Thyroid gland (tissue), 4 donors: Measurements from ENCODE around the gene VSTM4.

Experiments used
- POLR2A ChIP-seq, 2 donors: fragments of 450-650 bp; IDR thresholded peaks; one replicate each; pipeline ENCODE4 v1.6.1; 2017; ENCODE audit warnings: antibody characterized with exemption in 2 of 2, mild to moderate bottlenecking in 2 of 2, moderate library complexity in 1 of 2
- TF ChIP-seq, protein P1 (sequence below), 6 experiments: fragments of 200-600 bp in 3 of 6; fragments of 450-650 bp in 3 of 6; sonication (generic) in 3 of 6; IDR thresholded peaks; one replicate each; pipeline ENCODE4 v1.5.1; 2016 to 2019; ENCODE audit warnings: antibody characterized with exemption in 6 of 6, mild to moderate bottlenecking in 2 of 6, inconsistent platforms in 1 of 6, moderate library complexity in 1 of 6

DNA sequence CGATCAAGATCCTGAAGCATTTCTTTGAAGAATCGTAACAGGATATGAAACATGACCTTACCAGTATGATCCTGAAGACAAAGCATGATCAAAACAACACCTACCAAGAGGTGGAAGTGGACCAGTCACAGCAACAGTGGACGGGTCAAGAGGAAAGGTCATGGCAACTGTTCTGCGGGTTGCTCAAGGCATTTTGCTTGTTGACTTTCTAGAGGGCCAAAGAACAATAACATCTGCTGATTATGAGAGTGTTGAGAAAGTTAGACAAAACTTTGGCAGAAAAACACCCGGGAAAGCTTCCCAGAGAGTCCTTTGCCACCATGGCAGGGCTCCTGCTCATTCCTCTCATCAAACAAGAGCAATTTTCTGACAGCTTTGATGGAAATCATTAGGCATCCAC, 110.1 kb downstream of the VSTM4 start:
- TF ChIP-seq, protein P1, sequence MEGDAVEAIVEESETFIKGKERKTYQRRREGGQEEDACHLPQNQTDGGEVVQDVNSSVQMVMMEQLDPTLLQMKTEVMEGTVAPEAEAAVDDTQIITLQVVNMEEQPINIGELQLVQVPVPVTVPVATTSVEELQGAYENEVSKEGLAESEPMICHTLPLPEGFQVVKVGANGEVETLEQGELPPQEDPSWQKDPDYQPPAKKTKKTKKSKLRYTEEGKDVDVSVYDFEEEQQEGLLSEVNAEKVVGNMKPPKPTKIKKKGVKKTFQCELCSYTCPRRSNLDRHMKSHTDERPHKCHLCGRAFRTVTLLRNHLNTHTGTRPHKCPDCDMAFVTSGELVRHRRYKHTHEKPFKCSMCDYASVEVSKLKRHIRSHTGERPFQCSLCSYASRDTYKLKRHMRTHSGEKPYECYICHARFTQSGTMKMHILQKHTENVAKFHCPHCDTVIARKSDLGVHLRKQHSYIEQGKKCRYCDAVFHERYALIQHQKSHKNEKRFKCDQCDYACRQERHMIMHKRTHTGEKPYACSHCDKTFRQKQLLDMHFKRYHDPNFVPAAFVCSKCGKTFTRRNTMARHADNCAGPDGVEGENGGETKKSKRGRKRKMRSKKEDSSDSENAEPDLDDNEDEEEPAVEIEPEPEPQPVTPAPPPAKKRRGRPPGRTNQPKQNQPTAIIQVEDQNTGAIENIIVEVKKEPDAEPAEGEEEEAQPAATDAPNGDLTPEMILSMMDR (IDR thresholded peaks at IDR 0.05) = no peak
- no peak for TF ChIP-seq POLR2A (IDR thresholded peaks at IDR 0.05)
